H9 (cell line): ENCODE measurements around the gene MYO1E. TPM values are rescaled to one million over a fixed set of nuclear protein-coding genes. Genes with fewer than 3 reads are reported as not detected.

Experiments
- DNase-seq: peaks from one replicate; pipeline ENCODE4 v3.0.0-alpha.2; 2017
- H2AFZ ChIP-seq: one replicate; pipeline ENCODE4 v1.6.1; 2013; ENCODE audit warnings: mild to moderate bottlenecking, low read length, control low read depth, moderate library complexity
- H2AK5ac ChIP-seq: 2 replicates; pipeline ENCODE4 v1.6.1; 2013; ENCODE audit warnings: low read length, control low read depth, mixed read lengths; ENCODE audit not compliant: insufficient read length
- H2BK120ac ChIP-seq: one replicate; pipeline ENCODE4 v1.6.1; 2013; ENCODE audit warnings: low read depth, mild to moderate bottlenecking, low read length, control low read depth, inconsistent platforms; ENCODE audit not compliant: poor library complexity, severe bottlenecking
- H2BK12ac ChIP-seq: 2 replicates; pipeline ENCODE4 v1.6.1; 2013; ENCODE audit warnings: low read length, control low read depth, mixed read lengths, low read depth; ENCODE audit not compliant: insufficient read length
- H2BK15ac ChIP-seq: 2 replicates; pipeline ENCODE4 v1.6.1; 2013; ENCODE audit warnings: low read depth, low read length, control low read depth
- H2BK20ac ChIP-seq: one replicate; pipeline ENCODE4 v1.6.1; 2013; ENCODE audit warnings: low read depth, mild to moderate bottlenecking, low read length, control low read depth, inconsistent platforms; ENCODE audit not compliant: poor library complexity, severe bottlenecking
- H2BK5ac ChIP-seq: 2 replicates; pipeline ENCODE4 v1.6.1; 2013; ENCODE audit warnings: low read length, control low read depth, mixed read lengths; ENCODE audit not compliant: insufficient read length
- H3K14ac ChIP-seq: 2 replicates; pipeline ENCODE4 v1.6.1; 2013; ENCODE audit warnings: low read length, control low read depth; ENCODE audit not compliant: insufficient read depth
- H3K18ac ChIP-seq: 2 replicates; pipeline ENCODE4 v1.6.1; 2013; ENCODE audit warnings: low read depth, mild to moderate bottlenecking, mixed read lengths, low read length, control low read depth; ENCODE audit not compliant: insufficient read length
- H3K23ac ChIP-seq: 2 replicates; pipeline ENCODE4 v1.6.1; 2013; ENCODE audit warnings: low read length, control low read depth, mixed read lengths, low read depth; ENCODE audit not compliant: insufficient read length
- H3K23me2 ChIP-seq: 2 replicates; pipeline ENCODE4 v1.6.1; 2013; ENCODE audit warnings: low read depth, mild to moderate bottlenecking, mixed read lengths, low read length, control low read depth; ENCODE audit not compliant: insufficient read length, poor library complexity, severe bottlenecking
- H3K27ac ChIP-seq: 2 replicates; pipeline ENCODE4 v1.5.1; 2013; ENCODE audit warnings: low read length, control low read depth, mixed read lengths, low read depth; ENCODE audit not compliant: insufficient read length
- H3K27me3 ChIP-seq: 2 replicates; pipeline ENCODE4 v1.6.1; 2013; ENCODE audit warnings: low read length, control low read depth, inconsistent platforms; ENCODE audit not compliant: insufficient read depth
- H3K4ac ChIP-seq: 2 replicates; pipeline ENCODE4 v1.6.1; 2013; ENCODE audit warnings: low read depth, mild to moderate bottlenecking, control low read depth, inconsistent platforms, low read length, moderate library complexity
- H3K4me1 ChIP-seq: 2 replicates; pipeline ENCODE4 v1.6.1; 2013; ENCODE audit warnings: low read length, control low read depth, inconsistent platforms; ENCODE audit not compliant: insufficient read depth
- H3K4me2 ChIP-seq: 2 replicates; pipeline ENCODE4 v1.6.1; 2013; ENCODE audit warnings: low read length, control low read depth, mixed read lengths; ENCODE audit not compliant: insufficient read length, insufficient read depth
- H3K56ac ChIP-seq: 2 replicates; pipeline ENCODE4 v1.6.1; 2013; ENCODE audit warnings: low read depth, mild to moderate bottlenecking, mixed read lengths, low read length, control low read depth; ENCODE audit not compliant: insufficient read length
- H3K79me1 ChIP-seq: 2 replicates; pipeline ENCODE4 v1.6.1; 2013; ENCODE audit warnings: low read depth, mild to moderate bottlenecking, moderate library complexity, low read length, control low read depth, inconsistent platforms; ENCODE audit not compliant: insufficient read depth, poor library complexity, severe bottlenecking
- H3K79me2 ChIP-seq: 2 replicates; pipeline ENCODE4 v1.6.1; 2013; ENCODE audit warnings: low read length, control low read depth, inconsistent platforms; ENCODE audit not compliant: insufficient read depth
- H3K9ac ChIP-seq: 2 replicates; pipeline ENCODE4 v1.6.1; 2013; ENCODE audit warnings: low read length, control low read depth, mixed read lengths; ENCODE audit not compliant: insufficient read length; ENCODE audit errors: extremely low read depth
- H3K9me3 ChIP-seq: one replicate; pipeline ENCODE4 v1.6.1; 2013; ENCODE audit warnings: low read depth, low read length, inconsistent platforms; ENCODE audit not compliant: control insufficient read depth
- H3T11ph ChIP-seq: one replicate; pipeline ENCODE4 v1.6.1; 2013; ENCODE audit warnings: mild to moderate bottlenecking, low read length, control low read depth, inconsistent platforms
- H4K20me1 ChIP-seq: one replicate; pipeline ENCODE4 v1.6.1; 2013; ENCODE audit not compliant: control insufficient read depth, insufficient read length, insufficient read depth
- H4K5ac ChIP-seq: 2 replicates; pipeline ENCODE4 v1.6.1; 2013; ENCODE audit warnings: low read depth, mild to moderate bottlenecking, mixed read lengths, low read length, control low read depth; ENCODE audit not compliant: insufficient read length
- H4K8ac ChIP-seq: replicated peaks from 2 replicates; pipeline ENCODE4 v1.6.1; 2013; ENCODE audit warnings: low read length, control low read depth, mixed read lengths, low read depth; ENCODE audit not compliant: insufficient read length
- H4K91ac ChIP-seq: 2 replicates; pipeline ENCODE4 v1.6.1; 2013; ENCODE audit warnings: low read depth, mild to moderate bottlenecking, moderate library complexity, mixed read lengths, low read length, control low read depth; ENCODE audit not compliant: insufficient read length
- H3K27ac Mint-ChIP-seq, 3 experiments: 2 replicates in 2 of 3; 3 replicates in 1 of 3; pipeline ENCODE4 v1.8.0; 2020 to 2021; ENCODE audit warnings: mixed read lengths in 3 of 3, mild to moderate bottlenecking in 1 of 3, moderate library complexity in 1 of 3
- H3K27me3 Mint-ChIP-seq: 2 replicates; pipeline ENCODE4 v1.8.0; 2021; ENCODE audit warnings: low read depth, mild to moderate bottlenecking, moderate library complexity, mixed read lengths
- H3K36me3 Mint-ChIP-seq, 3 experiments: 2 replicates in 2 of 3; 3 replicates in 1 of 3; pipeline ENCODE4 v1.8.0; 2020 to 2021; ENCODE audit warnings: low read depth in 3 of 3, mixed read lengths in 3 of 3; ENCODE audit not compliant: insufficient read depth in 1 of 3
- H3K4me1 Mint-ChIP-seq, 2 experiments: 2 replicates each; pipeline ENCODE4 v1.8.0; 2020; ENCODE audit warnings: mixed read lengths in 2 of 2
- H3K4me3 Mint-ChIP-seq, 2 experiments: 2 replicates in 1 of 2; 3 replicates in 1 of 2; pipeline ENCODE4 v1.8.0; 2020 to 2021; ENCODE audit warnings: mild to moderate bottlenecking in 2 of 2, mixed read lengths in 2 of 2, moderate library complexity in 1 of 2
- H3K9me3 Mint-ChIP-seq, 2 experiments: 2 replicates in 1 of 2; 3 replicates in 1 of 2; pipeline ENCODE4 v1.8.0; 2020; ENCODE audit warnings: mild to moderate bottlenecking in 2 of 2, mixed read lengths in 2 of 2, moderate library complexity in 1 of 2
- CTCF ChIP-seq: fragments of 200-600 bp; sonication (generic); conservative IDR thresholded peaks from 3 replicates; pipeline ENCODE4 v1.8.0; 2021; ENCODE audit warnings: antibody characterized with exemption, mild to moderate bottlenecking
- WGBS: extraction: QIAGEN DNeasy Blood & Tissue Kit; methylation state at CpG from one replicate; pipeline ENCODE4 v1.1.7; 2013; ENCODE audit warnings: missing lambda C conversion rate, low lambda C conversion rate, mixed read lengths; ENCODE audit not compliant: insufficient read length; ENCODE audit errors: extremely low coverage; 5-methylcytosine and 5-hydroxymethylcytosine counted together
- total RNA-seq: library from RNA; stranded (reverse); gene quantifications from 2 replicates; pipeline ENCODE4 v1.2.1, GENCODE V29; 2021

Gene MYO1E
- total RNA-seq, 1 experiment from 2014 or later: 235 TPM

GRCh38 chr15:59396211-59396610 is 23.5 kb upstream of the MYO1E start:
- Histone ChIP-seq H3K23ac (no peak overlapping the region), H3K4me1 (no peaks in the 10 kb centered on the region), H4K8ac (no peak overlapping the region), H2BK15ac (no peak overlapping the region), H3K14ac (no peak overlapping the region), H3K79me2 (no peaks in the 10 kb centered on the region), H3K9ac (no peak overlapping the region), H3K56ac (no peak overlapping the region), H4K91ac (no peak overlapping the region), H2BK12ac (no peak overlapping the region), H3K23me2 (no peaks in the 10 kb centered on the region), H3K79me1 (no peaks in the 10 kb centered on the region), H3K4me2 (no peak overlapping the region), H2BK5ac (no peak overlapping the region), H2AFZ (no peak overlapping the region), H4K5ac (no peak overlapping the region), H3K9me3 (no peaks in the 10 kb centered on the region), H3T11ph (no peak overlapping the region), H4K20me1 (no peaks in the 10 kb centered on the region), H2AK5ac (no peak overlapping the region), H2BK120ac (no peak overlapping the region), H3K4ac (no peak overlapping the region), H3K27me3 (no peaks in the 10 kb centered on the region), H3K18ac (no peak overlapping the region), H3K27ac (no peak overlapping the region), H2BK20ac (no peak overlapping the region)
- H3K4me3 Mint-ChIP-seq: no peak overlapping the region
- H3K9me3 Mint-ChIP-seq: no peaks in the 10 kb centered on the region; a peak in 1 of 5 replicates
- no peak for TF ChIP-seq CTCF
- H3K4me1 Mint-ChIP-seq: peaks cover 26 to 33% of the 10 kb centered on the region in 2 experiments
- DNase-seq: no peak
- H3K36me3 Mint-ChIP-seq: no peaks in the 10 kb centered on the region
- no CpG with 5 or more reads among the region's 3 CpGs for WGBS
- H3K27me3 Mint-ChIP-seq: peaks cover 17% of the 10 kb centered on the region
- H3K27ac Mint-ChIP-seq: no peak overlapping the region
